ENCODE data around the gene VPS29.
"Not testable (repeated sequence)": the region's sequence is repeated elsewhere in the genome, so short reads cannot be mapped to it uniquely, and the experiment has no call there.

VPS29 gene

DNA sequence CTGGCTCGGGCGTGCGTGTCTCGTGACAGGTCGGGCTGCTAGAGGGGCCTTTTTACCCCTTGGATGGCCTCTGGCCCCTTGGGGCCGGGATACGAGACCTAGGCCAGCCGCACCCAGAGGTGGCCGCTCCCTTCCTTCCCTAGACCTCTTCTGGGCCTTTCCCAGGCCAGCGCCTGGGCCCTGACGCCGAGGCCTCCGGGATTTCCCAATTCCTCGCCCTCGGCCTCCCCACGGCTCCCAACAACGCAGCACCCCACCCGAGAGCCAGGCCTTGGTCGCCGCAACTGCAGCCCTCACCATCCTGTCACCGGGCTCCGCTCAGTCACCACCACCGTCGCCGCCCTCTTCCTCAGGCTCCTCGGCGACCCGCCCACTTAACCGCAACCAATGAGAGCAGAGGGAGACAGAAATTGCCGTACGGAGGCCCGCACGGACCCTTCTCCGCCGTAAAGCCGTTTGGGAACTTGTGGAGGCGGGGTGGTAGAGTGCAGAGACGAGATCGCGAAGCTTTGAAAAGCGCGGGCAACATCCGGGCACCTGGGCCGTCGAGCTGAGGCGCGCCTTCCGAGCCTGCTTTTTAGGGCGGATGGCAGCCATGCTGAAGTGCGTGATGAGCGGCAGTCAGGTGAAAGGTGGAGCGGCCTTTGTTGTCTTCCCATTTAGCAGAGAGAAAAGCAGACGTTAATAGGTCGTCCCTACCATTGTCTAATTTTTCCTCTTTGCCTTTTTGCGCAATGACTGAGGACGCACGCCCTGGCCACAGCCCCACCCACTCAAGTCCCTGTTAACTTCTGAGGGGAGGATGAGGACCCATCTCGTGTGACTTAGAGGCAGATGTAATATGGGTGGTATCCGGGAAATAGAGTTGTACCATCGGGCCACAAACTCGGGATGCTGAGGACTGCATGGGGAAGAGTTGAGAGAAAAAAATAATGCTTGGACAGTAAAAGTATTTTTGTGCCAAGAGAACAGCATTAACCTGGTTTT lies at the start of gene VPS29, which contains the start of gene RAD9B:
Gene VPS29 (minus strand): TSS at position 360 of the 987 bp plus-strand sequence. CDS start 60 bp downstream, at position 300.
Gene RAD9B (plus strand): TSS at position 580 of the 987 bp plus-strand sequence. CDS start 7 bp downstream, at position 587.
- peak; percentile 91 for DNase-seq

DNA sequence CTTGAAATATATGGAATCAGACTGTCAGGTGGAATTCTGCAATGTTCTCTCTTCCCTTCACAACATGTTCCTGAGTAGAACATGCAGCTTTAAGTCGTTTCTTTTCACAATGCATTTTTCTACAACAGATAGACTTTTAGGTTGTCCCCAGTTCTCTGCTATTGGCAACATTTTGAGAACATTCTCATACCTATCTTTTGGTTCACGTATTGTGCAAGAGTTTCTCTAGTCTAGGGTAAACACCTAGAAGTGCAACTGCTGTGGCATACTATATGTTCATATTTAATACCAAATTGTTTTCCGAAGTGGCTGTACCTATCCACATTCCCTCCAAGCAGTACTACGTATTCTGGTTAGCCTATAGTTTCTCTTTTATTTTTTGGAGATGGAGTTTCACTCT lies 49.1 kb upstream of the VPS29 start:
- no peak for DNase-seq

DNA sequence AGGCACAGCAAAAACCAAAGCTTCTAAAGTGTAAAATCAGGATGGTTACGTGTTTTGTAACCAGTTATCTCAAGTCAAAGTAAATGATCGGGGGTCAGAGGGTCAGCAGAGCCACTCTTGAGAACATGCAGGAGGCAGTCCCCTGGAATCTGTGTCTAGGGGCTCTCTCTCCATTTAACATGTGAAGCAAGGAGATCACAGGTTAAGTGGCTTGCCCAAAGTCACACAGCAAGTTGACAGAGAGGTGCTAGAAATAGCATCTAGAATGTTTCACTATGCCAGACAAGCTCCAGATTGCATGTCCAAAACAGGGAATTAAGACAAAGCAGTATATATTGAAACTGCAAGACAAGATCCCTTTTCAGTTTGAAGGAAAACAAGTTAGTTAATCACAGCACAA lies 47.8 kb upstream of the VPS29 start:
- no peak for DNase-seq

DNA sequence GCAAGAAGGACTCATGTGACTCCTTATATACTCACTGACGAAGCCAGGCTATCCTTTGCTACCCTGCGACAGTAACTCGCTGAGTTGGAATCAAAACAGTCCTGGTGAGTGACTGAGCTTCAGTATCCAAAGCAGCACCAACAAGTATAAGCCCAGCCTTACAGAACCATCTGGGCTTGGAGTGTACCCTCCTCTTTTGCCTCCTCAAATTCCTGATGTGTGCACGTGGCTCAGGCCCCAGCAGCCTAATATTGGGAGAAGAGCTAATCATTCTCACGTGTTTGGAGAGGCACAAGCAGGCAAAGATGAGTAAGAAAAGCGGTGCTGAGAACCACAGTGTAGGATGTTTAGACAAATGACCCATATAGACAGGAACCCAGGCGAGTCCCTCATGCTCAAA lies 46.8 kb upstream of the VPS29 start:
- DNase-seq: no peak

DNA sequence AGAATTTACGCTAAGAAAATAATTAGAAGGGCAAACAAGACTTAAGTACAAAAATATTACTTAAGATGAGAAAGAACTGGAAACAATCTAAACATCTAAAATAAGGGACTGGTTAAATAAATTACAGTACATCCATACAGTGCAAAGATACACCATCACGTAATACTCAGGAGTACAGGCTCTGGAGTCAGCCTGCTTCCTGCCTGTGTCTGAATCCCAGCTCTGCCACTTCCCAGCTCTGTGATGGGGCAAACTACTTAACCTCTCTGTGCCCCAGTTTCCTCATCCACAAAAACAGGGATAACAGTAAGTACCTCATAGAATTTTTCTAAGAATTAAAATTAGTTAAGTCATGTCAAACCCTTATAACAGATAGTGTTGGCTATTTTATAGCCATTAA lies 45.2 kb upstream of the VPS29 start:
- no peak for DNase-seq

DNA sequence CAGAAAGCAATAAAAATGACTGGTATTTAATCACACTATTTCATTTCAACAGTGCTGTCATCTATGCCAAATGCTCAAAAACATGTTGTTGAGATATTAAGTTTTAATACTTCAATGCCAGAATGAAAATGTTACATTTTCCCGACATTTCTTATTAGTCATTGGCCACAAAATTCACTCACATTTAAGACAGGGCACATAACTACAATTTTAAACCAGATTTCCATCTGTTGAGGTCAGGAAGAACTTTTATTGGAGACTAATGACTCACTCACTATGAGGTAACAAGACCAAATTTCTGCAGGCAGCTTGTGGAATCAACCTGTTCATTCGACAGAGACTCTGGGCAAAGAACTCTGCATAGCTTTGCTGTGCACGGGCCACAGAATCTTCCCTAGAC lies 44.4 kb upstream of the VPS29 start:
- no peak for DNase-seq

DNA sequence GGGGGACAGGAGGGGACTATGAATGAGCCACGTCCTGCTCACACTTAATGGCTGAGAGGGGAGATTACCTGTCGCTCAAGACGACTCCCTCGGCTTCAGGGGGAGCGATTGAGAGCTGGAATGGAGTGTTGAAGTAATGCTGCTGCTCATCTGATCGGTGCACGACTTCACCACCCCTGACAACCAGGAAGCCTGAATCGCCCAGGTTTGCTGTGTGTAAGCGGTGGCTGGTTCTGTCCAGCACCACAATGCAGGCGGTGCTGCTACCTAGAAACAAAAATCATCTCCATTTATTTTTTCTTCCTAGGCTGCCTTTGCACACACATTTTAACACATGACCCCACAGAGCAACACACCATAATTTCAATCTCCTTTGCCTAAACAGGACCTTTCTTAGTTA lies 43.9 kb upstream of the VPS29 start:
- no peak for DNase-seq

DNA sequence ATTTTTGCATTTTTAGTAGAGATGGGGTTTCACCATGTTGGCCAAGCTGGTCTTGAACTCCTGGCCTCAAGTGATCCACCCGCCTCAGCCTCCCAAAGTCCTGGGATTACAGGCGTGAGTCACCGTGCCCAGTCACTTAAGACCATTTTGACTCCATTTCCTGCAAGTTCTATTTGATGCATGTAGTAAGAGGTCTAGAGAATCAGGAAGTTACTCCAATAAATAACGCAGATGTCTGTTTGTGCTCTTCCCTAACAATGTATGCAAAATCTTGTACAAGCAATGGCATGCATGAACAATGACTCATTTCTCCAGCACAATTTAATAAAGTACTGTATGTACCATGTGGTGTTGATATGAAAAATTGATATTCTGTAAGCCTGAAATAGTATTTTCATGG lies 43.3 kb upstream of the VPS29 start:
- DNase-seq: not testable (repeated sequence)

DNA sequence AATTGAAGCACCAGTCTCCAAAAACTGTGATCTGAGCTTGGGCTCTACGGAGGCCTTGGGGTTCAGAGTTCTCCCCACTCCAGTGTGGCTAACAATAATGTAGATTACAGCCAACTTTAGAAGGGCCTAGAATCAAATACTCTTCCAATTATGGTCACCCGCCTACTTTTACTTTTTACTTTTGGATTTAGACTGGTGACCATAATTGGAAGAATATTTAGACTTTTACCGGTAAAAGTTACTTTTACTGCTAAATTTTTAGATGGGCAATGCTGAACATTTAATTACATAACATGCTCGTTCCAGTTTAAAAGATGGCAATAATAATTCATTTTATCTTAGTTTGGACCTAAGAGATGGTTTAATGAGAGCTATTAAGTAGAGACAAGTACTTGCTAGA lies 42.1 kb upstream of the VPS29 start:
- no peak for DNase-seq

DNA sequence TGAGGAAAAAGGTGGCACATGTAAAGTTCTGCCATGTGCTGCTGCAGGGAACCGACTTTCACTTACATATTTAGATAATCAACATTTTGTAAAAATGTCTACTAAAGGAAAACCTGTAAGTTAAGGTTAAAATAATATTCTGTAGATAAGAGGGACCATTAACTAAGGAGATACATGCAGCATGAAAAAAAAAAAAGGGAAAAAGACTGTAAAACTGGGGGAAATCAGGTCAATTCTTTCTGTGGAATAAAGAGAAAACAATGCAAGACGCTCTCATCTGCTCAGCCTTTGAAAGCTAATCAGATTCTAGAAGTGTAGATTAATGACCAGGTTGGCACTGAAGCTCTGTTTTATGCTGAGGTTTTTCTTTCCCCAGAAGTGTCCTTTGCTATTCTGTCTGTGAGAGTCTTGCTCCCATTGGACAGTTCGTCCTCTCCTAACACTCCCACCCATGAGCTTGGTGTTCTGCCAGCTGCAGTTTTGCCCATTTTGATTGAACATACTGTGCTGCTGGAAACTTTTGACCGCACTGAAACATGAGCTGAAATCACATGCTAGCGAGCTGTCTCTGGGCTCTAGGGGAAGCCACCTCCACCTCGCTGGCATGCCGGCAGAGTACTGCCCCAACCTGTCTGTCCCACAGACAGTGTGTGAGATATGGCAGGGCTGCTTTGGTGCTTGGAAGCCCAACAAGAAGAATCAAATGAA lies 41.5 kb upstream of the VPS29 start:
- peak; percentile 47 for DNase-seq

DNA sequence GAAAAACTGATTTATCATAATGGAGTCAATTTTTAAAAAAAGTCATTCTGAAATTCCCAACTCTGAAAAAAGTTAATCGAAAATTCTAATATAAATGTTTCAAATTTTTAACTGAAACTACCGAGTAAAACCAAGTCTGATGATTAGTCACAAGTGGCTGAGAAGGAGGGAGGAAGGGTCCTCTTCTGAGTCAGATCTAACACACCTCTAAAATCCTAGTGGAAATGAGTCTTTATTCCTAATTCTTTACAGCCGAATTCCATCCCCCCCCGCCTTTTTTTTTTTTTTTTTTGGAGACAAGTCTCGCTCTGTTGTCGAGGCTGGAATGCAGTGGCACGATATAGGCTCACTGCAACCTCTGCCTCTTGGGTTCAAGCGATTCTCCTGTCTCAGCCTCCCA lies 38.1 kb upstream of the VPS29 start:
- no peak for DNase-seq

DNA sequence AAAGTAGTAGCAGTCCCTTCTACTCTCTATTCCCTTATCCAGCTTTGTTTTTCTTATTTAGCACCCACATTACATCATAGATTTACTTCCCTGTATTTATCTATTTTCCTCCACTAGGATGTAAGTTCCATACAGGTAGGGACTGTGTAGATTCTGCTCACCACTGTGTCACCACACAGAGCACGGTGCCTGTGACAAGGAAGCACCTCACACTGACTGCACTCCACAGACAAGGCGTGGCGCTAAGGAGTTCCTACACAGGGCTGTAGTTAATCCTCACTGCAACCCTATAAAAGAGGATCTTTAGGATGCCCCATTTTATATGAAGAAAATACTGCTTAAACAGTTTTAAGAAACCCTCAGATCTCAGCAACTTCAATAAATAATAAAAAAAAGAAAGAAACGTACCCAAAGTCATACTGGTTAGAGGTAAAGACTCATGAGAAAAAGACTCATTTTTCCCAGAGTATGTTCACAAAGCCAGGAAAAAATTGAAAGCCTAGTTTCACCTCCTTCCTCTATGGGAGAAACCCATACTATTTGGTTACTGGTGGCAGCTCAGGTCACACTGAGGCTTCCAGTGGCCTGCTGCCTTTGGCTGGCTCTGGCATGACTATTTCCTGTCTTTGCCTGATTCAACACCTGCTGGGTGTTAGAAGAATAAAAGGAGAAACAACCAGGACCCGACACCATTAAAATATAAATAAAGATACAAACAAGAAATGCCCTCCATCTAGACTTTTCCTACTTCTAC lies 37.1 kb upstream of the VPS29 start:
- DNase-seq: no peak

DNA sequence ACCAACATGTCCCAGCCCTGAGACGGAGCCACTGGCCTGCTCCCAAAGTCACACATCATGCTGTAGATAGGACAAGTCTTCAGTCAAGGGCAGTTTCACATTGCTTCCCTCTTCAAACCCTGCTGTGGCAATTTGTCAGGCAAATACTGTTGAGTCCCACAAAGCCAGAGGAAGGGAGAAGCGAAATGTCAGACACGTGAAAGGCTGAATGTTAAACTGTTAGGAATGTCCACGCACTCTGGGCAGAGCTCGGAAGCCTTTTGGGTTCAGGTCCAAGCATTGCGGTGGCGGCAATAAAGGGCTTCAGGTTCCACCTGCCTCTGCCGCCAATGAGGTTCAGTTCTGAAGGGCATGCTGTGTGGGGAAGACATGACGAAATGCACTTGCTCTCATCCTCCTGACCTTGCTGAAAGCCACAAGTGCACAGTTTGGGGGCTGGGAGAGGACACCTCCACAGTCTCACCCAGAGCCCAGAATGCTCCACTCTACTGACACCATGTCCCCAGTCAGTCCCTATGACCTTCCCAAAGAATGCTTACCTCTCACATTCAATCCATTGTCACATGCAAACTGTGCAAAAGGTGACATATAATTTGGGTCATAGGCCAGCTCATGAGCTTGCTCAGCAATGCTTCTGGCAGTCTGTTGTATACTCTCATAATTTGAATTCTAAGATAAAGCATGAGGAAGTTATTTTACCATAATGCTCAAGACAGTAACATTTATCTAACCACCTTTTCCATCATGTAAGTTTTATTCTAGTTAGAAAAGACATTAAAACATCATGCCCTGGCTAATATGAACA lies 35.9 kb upstream of the VPS29 start:
- DNase-seq: no peak

DNA sequence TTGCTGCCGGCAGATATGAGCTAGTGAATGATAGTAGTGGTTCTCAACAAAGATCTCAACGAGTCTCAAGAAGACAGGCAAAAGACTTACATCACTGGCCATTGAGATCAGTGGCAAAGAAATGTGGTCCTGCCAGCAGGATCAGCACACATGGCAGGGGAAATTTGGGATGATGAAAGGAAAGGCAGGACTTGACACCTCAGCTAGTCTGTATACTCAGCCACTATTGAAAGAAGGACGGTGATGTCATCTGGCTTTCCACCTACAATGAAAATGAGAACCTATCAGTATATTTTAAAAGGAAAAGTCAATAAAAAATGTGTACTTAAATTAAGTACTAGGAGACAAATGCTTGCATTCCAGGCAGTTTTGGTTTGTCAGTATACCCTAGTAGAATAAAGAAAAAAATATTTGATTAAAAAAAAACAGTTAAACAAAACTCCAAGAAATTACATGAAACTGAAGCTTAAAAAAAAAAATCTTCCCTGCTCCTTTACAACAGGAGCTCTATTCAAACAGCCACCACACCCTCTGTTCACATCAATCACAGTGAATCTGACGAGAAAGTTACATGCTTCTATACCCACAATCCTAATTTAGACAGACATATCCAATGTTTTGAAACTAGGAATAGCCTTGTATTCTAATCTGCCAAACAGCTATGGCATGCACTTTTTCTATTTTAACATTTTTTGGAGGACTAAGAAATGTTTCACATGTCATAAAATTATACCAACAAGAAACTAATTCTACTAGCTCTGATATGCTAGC lies 35.1 kb upstream of the VPS29 start:
- no peak for DNase-seq

DNA sequence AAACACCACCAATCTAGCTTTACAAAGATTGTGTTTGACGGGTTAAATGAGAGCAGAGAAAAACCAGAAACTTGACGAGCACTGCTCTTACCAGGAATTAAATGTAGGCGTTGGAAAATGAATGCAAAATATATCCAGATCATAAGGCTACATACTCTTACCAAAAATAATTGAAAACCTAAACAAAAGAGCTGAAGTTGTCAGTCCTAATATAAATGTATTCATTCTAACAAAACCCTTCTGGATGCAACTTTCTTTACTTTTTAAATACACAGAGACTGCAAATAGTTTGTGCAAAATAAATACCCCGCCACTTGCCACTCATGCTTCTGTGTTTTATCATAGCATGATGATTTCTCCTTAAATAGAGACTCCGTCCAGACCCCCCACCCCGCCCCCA lies 32.9 kb upstream of the VPS29 start:
- DNase-seq: no peak

DNA sequence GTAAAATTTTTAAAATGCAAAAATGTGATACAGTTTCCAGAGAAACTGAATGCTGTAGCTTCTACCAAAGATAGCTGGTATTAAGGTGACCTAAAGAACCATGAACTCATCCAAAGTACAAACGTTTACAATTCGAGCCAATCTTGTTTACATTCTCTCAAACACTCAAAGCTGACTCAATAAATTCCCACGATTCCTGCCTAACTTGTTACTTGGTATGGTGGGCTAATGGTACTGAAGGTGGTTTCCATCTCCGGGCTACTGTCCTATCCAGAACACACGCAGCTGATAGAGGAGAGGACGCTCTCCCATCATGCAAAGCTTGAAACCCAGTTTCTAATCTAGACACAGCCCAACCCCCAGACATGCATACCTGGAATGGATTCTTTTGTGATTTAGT lies 31.7 kb upstream of the VPS29 start:
- DNase-seq: no peak

DNA sequence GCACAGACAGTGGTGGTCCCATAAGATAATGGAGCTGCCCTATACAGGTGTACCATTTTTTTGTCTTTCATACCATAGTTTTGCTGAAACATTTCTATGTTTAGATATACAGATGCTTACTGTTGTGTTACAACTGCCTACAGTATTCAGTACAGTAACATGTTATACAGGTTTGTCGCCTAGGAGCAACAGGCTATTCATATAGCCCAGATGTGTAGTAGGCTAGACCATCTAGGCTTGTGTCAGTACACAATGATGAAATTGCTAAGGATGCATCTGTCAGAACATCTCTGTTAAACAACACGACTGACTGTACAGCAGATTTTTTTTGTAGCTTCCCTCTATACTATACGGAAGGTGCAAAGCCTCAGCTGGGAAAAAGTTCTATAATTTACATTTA lies 30.7 kb upstream of the VPS29 start:
- DNase-seq: no peak

DNA sequence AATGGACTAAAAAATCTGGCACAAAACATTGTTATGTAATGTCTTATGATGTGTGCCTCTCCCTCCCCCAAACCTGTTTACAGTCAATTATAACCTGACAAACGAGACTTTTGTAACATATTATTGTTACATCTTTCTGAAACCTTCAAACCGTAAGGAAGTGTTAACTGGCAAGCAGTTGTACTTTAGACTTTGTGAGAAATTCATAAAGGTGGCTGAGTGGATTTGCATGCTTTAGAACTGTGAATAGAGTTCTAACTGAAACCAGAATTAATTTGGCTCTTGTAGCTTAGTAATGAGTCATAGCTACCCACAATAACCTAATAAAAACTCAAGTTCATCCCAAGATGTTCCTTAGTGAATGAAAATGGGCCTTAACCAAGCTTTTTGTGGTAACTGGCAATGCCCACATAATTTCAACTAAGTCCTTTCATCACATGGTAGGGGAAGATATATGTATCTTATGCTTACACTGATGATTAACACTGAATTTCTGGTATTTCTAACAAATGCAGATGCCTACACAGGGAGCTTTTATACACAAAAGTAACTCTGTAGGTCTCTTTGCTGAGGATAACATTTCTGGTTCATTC lies 29.9 kb upstream of the VPS29 start:
- no peak for DNase-seq

DNA sequence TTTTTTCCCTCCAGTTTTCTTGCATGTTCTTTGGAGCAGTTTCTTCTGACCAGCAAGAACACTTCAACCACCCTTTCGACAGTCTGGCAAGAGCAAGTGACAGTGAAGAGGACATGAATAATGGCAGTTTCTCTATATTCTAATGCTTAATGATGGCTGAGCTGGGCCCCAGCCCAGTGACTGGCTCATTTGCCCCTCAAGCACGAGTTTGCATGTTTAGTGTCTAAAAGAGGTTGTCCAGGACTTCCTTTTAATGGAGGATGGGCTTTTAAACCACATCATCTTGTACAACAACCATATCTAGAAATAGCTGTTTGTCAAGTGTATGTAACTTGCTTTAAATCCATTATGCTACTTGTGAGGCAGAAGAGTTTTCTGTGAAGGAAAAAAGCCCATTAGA lies 28.6 kb upstream of the VPS29 start:
- DNase-seq: no peak

DNA sequence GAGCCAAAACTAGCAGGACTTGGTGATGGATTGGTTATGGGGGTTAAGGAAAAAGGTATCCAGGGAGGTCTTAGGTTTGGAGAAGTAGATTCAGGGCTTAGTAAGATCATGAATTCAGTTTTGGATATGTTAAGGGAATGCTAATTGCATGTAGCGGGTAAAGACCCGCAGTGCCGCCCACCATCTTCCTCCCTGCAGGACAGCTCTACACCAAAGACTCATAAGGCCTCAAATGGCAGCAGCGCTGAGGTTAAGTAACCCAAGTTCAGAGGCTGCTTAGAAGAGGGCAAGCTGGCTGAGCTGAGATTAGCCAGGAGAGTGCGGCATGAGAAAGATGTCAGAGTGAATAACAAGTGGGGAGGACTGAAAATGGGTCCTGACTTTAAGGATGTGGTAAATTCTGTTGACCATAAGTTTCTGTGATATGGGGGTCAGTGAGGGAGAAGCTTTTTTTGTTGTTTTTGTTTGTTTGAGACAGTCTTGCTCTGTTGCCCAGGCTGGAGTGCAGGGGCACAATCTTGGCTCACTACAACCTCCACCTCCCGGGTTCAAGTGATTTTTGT lies 26.4 kb upstream of the VPS29 start:
- no peak for DNase-seq
